Left renal cortex interstitium (tissue), 4 donors: ENCODE results near the gene ACTN1. TPM values are rescaled to one million over a fixed set of nuclear protein-coding genes. Genes with fewer than 3 reads are reported as not detected.

Source experiments
- DNase-seq, 4 donors: peaks; one replicate each; pipeline ENCODE4 v3.0.0-alpha.2; 2013; ENCODE audit warnings: low read depth in 4 of 4, low spot score in 2 of 4, missing footprints in 1 of 4
- polyA plus RNA-seq, 4 donors: library from polyadenylated mRNA; unstranded; fragments of 120-200 nt; gene quantifications; one replicate each; pipeline ENCODE4 v1.2.1, GENCODE V29; 2013; ENCODE audit not compliant: insufficient read length in 4 of 4

Gene ACTN1
- polyA plus RNA-seq, 4 donors: 71.6 to 83.5 (median 75.3) TPM

- no peak for DNase-seq
Measured at GRCh38 chr14:68894123-68894522, 85.0 kb downstream of the ACTN1 start.

- DNase-seq: no peak
Measured at GRCh38 chr14:68893566-68893965, 85.5 kb downstream of the ACTN1 start.

GRCh38 chr14:68892961-68893360 is 86.1 kb downstream of the ACTN1 start:
- DNase-seq: no peak

GRCh38 chr14:68891851-68892660 is 87.0 kb downstream of the ACTN1 start:
- no peak for DNase-seq

GRCh38 chr14:68890173-68890931 is 88.8 kb downstream of the ACTN1 start:
- no peak for DNase-seq

GRCh38 chr14:68888883-68889282 is 90.2 kb downstream of the ACTN1 start:
- DNase-seq: no peak

- DNase-seq: no peak
Measured at GRCh38 chr14:68888025-68888850, 90.9 kb downstream of the ACTN1 start.

GRCh38 chr14:68886109-68886434 is 93.0 kb downstream of the ACTN1 start:
- no peak for DNase-seq

- no peak for DNase-seq
Measured at GRCh38 chr14:68885226-68886108, 93.6 kb downstream of the ACTN1 start.

- no peak for DNase-seq
Measured at GRCh38 chr14:68884031-68885030, 94.8 kb downstream of the ACTN1 start.

GRCh38 chr14:68882235-68882634 is 96.9 kb downstream of the ACTN1 start:
- no peak for DNase-seq

- no peak for DNase-seq
Measured at GRCh38 chr14:68881396-68881795, 97.7 kb downstream of the ACTN1 start.

GRCh38 chr14:68880581-68881105 is 98.5 kb downstream of the ACTN1 start:
- DNase-seq: no peak

- no peak for DNase-seq
Measured at GRCh38 chr14:68879841-68880575, 99.1 kb downstream of the ACTN1 start.

- no peak for DNase-seq
Measured at GRCh38 chr14:68879321-68879781, 99.8 kb downstream of the ACTN1 start.

- DNase-seq: no peak
Measured at GRCh38 chr14:68878908-68879307, 100.2 kb downstream of the ACTN1 start.

GRCh38 chr14:68877993-68878575 is 101.0 kb downstream of the ACTN1 start:
- no peak for DNase-seq

- no peak for DNase-seq
Measured at GRCh38 chr14:68876976-68877375, 102.1 kb downstream of the ACTN1 start.
